Central memory CD8-positive, alpha-beta T cell (primary cell): ENCODE measurements around the gene RTF2.

Experiments used
- ATAC-seq: fragments of 150-1000 bp; cut with Tn5 transposase; replicated peaks from 2 replicates; pipeline ENCODE4 v1.10.0; 2022; ENCODE audit warnings: mild to moderate bottlenecking, moderate FRiP score, moderate number of reproducible peaks; ENCODE audit not compliant: poor library complexity, severe bottlenecking; ENCODE audit errors: extremely low read depth
- DNase-seq, 2 donors: peaks; one replicate each; pipeline ENCODE4 v3.0.0; 2021; ENCODE audit warnings: low spot score in 2 of 2
- H3K27ac Mint-ChIP-seq: one replicate; pipeline ENCODE4 v1.8.0; 2022; ENCODE audit warnings: low read depth, mild to moderate bottlenecking, moderate library complexity, mixed read lengths
- H3K27me3 Mint-ChIP-seq: one replicate; pipeline ENCODE4 v1.8.0; 2022; ENCODE audit warnings: mixed read lengths
- H3K36me3 Mint-ChIP-seq: one replicate; pipeline ENCODE4 v1.8.0; 2022; ENCODE audit warnings: mild to moderate bottlenecking, moderate library complexity, mixed read lengths; ENCODE audit not compliant: insufficient read depth
- H3K4me1 Mint-ChIP-seq: one replicate; pipeline ENCODE4 v1.8.0; 2022; ENCODE audit warnings: mixed read lengths
- H3K4me3 Mint-ChIP-seq: one replicate; pipeline ENCODE4 v1.8.0; 2022; ENCODE audit warnings: mild to moderate bottlenecking, moderate library complexity, mixed read lengths
- H3K9me3 Mint-ChIP-seq: one replicate; pipeline ENCODE4 v1.8.0; 2022; ENCODE audit warnings: mixed read lengths

Gene RTF2

DNA sequence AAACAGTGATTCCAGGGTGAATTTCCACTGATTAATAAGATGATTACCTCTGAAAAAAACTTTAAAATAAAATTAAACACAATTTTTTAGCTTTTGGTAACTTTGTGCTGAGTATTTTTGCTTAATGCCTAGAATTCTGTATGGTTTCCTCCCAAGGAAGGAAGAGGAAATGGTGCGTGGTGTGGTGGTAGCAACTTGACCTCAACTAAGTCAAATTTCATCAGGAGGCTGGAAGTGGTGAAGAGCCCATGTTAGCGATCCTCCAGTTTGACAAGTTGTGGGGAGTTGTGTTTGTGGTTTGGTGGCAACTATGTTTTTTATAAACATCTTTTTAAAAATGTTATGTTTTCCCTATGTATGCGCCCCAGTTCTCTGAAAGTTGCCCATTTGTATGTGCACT lies 5.0 kb upstream of the RTF2 start:
- DNase-seq (no peak), ATAC-seq (no peak)
- Mint-ChIP-seq H3K27me3 (no peaks in the 10 kb centered on the region), H3K9me3 (no peaks in the 10 kb centered on the region), H3K27ac (peak overlapping the region; percentile 66), H3K36me3 (peaks cover 7% of the 10 kb centered on the region), H3K4me3 (peak overlapping the region; percentile 45), H3K4me1 (peaks cover 31% of the 10 kb centered on the region)

DNA sequence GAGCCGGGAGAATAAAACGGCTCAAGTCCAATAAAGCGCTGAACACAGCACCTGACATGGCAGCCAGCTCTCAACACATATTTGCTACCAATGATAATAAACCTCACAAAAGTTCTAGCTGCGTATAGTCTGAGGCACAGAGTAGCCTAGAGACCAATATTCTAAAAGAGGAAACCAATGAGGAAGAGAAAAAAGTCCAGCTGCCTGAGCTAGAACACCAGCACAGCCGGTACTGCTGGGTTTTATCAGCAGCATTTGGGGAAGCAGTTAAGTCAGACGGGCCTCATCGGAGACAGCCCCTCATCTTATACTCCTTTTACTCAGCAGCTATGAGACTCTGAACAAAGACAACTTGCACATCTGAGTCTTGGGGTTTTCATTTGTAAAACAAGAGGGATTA lies 2.4 kb upstream of the RTF2 start:
- DNase-seq (no peak), ATAC-seq (no peak)
- no peak overlapping the region for H3K4me3 Mint-ChIP-seq
- peaks cover 44% of the 10 kb centered on the region for H3K4me1 Mint-ChIP-seq
- peaks cover 12% of the 10 kb centered on the region for H3K36me3 Mint-ChIP-seq
- H3K27ac Mint-ChIP-seq, result no peak overlapping the region
- no peaks in the 10 kb centered on the region for H3K9me3 Mint-ChIP-seq
- no peaks in the 10 kb centered on the region for H3K27me3 Mint-ChIP-seq

DNA sequence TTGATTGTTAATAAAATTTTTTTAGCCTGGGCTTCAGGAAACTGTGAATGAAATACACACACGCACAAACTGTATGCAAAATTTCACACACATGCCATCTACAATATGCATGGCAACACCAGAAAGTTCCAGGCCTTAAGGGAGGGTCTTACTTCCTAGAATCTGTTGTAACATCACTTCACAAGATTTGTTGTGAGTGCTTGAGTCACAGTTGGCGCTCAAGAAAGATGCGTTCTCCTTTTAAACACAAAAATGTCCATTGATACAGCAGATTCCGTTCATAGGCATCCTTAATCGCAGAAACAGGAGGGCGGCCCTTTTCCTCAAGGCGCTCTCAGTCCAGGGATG lies 485 bp upstream of the RTF2 start:
- H3K4me3 Mint-ChIP-seq, result peak overlapping the region; percentile 98
- peaks cover 42% of the 10 kb centered on the region for H3K4me1 Mint-ChIP-seq
- no peaks in the 10 kb centered on the region for H3K27me3 Mint-ChIP-seq

DNA sequence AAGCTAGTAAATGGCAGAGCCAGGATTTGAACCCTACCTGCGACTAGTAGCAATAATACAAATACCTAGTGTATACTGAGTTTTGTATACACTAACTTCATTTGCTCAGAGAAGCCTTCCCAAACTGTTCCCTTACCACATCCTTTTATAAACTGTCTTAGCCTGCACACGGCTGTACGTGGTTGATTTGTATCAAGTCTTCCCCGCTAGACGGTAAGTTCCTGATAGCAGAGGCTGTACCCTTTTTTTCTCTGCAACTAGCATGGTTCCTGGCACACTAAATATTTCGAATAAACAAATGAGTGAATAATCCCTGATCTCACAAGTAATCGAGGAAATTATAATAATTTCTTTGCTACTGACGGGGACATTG lies 636 bp downstream of the RTF2 start:
- peak; percentile 44 for ATAC-seq
- peak overlapping the region; percentile 98 for H3K4me3 Mint-ChIP-seq
- no peak for DNase-seq
- H3K9me3 Mint-ChIP-seq, result no peaks in the 10 kb centered on the region
- peak overlapping the region; percentile 98 for H3K27ac Mint-ChIP-seq
- no peaks in the 10 kb centered on the region for H3K27me3 Mint-ChIP-seq
- H3K4me1 Mint-ChIP-seq, result peaks cover 31% of the 10 kb centered on the region
- H3K36me3 Mint-ChIP-seq, result peaks cover 24% of the 10 kb centered on the region

More for the DNA sequence above, 485 bp upstream of the RTF2 start:
- no peak for ATAC-seq
- DNase-seq, result no peak
- Mint-ChIP-seq H3K9me3 (no peaks in the 10 kb centered on the region), H3K27ac (peak overlapping the region; percentile 98), H3K36me3 (peaks cover 14% of the 10 kb centered on the region)

DNA sequence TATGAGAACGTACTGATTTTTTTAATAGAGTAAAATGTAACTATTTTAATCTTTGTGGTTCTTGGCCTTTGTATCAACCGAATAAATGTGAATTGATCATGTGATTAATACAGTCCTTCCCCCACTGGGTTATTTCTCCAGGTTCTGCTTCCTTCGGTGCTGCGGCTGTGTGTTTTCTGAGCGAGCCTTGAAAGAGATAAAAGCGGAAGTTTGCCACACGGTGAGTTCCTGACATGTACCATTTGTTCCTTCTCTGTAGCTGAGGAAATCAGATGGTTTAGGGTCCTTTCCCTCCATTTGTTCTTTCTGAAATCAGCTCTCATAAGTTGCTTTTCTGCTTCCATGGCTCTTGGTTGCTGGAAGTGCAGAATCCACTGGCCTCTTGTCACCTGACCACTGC lies 15.5 kb downstream of the RTF2 start:
- H3K4me3 Mint-ChIP-seq, result no peak overlapping the region
- no peak overlapping the region for H3K27ac Mint-ChIP-seq
- peaks cover 57% of the 10 kb centered on the region for H3K36me3 Mint-ChIP-seq

DNA sequence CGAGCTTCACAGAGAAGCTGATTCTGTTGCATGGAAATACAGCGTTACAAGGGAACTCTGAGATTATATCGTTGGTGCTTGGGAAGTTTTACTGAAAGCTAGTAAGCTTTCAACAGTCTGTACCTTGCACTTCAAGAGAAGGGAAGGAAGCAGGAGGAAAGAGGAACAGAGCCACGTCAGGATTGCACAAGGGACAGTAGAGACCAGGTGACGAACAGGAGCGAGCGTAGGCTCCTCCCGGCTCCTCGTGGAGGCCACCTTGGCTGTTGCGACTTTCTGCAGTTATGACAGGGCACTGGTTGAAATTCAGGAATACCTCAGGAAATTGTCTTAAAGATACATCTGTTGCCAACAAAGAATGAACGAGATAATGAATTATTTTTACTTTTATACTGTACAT lies 18.8 kb downstream of the RTF2 start:
- no peak for DNase-seq
- peaks cover 62% of the 10 kb centered on the region for H3K36me3 Mint-ChIP-seq
- peaks cover 45% of the 10 kb centered on the region for H3K4me1 Mint-ChIP-seq
- no peak for ATAC-seq
- H3K27ac Mint-ChIP-seq, result peak overlapping the region; percentile 12
- H3K4me3 Mint-ChIP-seq, result no peak overlapping the region
- H3K27me3 Mint-ChIP-seq, result no peaks in the 10 kb centered on the region
- no peaks in the 10 kb centered on the region for H3K9me3 Mint-ChIP-seq

More for the DNA sequence above, 15.5 kb downstream of the RTF2 start:
- ATAC-seq, result no peak
- DNase-seq, result no peak
- H3K4me1 Mint-ChIP-seq, result peaks cover 53% of the 10 kb centered on the region
- H3K9me3 Mint-ChIP-seq, result no peaks in the 10 kb centered on the region
- H3K27me3 Mint-ChIP-seq, result no peaks in the 10 kb centered on the region

DNA sequence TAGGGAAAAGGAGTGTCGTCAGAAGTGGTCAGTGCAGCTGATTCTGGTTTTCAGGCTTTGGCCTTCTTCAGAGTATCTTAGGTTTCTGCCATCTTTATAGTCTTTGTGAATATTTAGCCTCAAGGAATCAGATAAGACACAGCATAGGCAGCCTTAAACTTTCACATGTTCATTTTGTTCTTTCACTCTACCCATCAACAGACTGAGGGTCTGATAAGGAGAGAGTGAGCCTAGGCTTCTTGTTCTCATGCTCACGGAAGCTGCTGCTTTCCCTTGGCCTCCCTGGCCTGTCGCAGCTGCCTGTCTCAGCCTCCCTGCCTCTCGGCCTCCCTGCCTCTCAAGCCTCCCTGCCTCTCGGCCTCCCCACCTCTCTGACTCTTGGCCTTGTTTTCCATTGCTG lies 20.1 kb downstream of the RTF2 start:
- Mint-ChIP-seq H3K27ac (no peak overlapping the region), H3K36me3 (peaks cover 60% of the 10 kb centered on the region), H3K4me3 (no peak overlapping the region), H3K9me3 (no peaks in the 10 kb centered on the region), H3K4me1 (peaks cover 45% of the 10 kb centered on the region), H3K27me3 (no peaks in the 10 kb centered on the region)
- ATAC-seq (no peak), DNase-seq (no peak)

DNA sequence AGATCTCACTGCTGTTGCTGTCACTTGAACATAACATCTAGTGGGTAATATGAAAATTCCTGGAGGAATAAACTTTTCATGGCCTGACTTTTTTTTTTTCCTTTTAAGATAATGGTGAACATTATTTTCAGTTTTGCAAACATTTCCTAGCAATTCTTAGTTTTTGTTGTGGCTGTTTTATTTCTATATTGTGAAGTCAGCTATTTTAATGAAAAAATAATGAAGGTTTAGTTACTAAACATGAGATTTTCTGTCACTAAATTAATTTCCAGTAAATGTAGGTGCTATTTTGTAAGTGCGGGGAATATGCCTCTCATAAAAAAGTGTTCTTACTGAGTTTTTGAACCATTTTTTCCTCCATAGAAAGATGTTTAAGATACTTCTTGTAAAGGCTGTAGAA lies 32.7 kb downstream of the RTF2 start:
- Mint-ChIP-seq H3K9me3 (no peaks in the 10 kb centered on the region), H3K4me1 (peaks cover 5% of the 10 kb centered on the region), H3K27ac (no peak overlapping the region), H3K4me3 (no peak overlapping the region), H3K36me3 (peaks cover 21% of the 10 kb centered on the region), H3K27me3 (no peaks in the 10 kb centered on the region)
- ATAC-seq (no peak), DNase-seq (no peak)

DNA sequence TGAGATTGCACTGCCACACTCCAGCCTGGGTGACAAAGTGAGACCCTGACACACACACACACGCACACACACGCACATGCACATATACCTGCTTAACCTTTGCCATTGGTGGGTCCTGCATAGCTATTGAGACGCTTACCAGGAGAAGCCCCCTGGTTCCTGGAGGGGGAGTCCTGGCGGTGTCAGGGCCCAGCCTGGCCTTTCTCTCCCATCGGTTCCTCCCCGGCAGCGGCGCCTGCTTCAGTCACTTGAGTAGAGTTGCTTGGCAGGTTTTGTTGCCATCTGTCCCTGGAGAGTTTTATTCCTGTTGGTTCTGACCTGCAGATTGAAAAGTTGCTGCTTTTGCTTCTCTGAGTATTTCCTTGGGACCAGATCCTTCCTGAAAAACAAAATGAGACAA lies 35.5 kb downstream of the RTF2 start:
- no peak overlapping the region for H3K4me3 Mint-ChIP-seq
- DNase-seq (no peak), ATAC-seq (no peak)
- peaks cover 20% of the 10 kb centered on the region for H3K36me3 Mint-ChIP-seq
- no peaks in the 10 kb centered on the region for H3K27me3 Mint-ChIP-seq
- peaks cover 5% of the 10 kb centered on the region for H3K4me1 Mint-ChIP-seq
- no peaks in the 10 kb centered on the region for H3K9me3 Mint-ChIP-seq
- no peak overlapping the region for H3K27ac Mint-ChIP-seq

DNA sequence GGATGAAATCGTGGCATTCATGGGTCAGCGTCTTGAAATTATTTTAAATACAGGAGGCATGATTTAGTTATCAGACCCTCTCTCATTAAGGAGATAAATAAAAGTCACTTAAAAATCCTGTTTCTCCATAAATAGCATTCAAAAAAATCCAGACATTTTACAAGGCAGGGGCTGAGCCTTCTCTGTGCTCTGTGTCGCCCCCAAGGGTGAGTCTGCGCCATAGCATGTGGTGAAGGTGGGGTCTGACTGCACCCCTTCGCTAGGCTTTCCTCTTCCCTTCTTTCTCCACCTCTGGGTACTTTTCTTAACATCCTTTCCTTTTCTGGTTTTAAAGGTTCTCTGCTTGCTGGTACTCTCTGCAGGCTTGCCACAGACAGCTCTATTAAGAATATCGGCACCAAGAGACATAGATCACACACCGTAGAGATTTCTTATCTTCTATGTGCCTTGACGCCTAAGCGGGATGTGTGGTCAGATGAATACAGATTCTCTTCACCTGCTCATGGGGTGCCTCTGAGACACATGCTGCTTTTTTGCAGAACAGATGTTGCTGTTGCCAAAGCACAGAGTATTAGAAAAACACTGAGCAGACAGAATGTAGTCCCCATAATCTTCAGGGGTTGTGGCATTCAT lies 36.1 kb downstream of the RTF2 start:
- H3K4me1 Mint-ChIP-seq, result peaks cover 5% of the 10 kb centered on the region
- ATAC-seq, result no peak
- no peaks in the 10 kb centered on the region for H3K27me3 Mint-ChIP-seq
- H3K27ac Mint-ChIP-seq, result no peak overlapping the region
- no peak for DNase-seq
- no peaks in the 10 kb centered on the region for H3K9me3 Mint-ChIP-seq
- H3K36me3 Mint-ChIP-seq, result peaks cover 20% of the 10 kb centered on the region
- H3K4me3 Mint-ChIP-seq, result no peak overlapping the region

DNA sequence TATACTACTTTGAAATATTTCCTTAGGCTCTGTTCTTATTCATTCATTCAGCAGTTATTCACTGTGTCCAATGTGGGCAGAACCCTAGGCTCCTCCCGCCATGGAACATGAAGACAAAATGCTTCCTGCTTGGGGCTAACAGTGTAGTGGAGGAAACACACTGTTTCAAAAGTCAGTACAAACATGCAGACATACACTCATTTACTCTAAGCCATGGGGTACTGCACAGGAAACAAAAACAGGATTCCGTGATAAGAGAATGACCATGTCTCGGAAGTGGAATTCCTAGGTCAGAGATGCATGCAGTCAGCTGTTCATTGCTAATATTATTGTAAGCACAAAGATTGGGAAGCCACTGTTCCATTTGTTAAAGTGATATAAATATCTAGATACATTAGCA lies 37.7 kb downstream of the RTF2 start:
- H3K27ac Mint-ChIP-seq, result no peak overlapping the region
- peaks cover 5% of the 10 kb centered on the region for H3K4me1 Mint-ChIP-seq
- H3K27me3 Mint-ChIP-seq, result no peaks in the 10 kb centered on the region
- H3K4me3 Mint-ChIP-seq, result no peak overlapping the region
- no peaks in the 10 kb centered on the region for H3K9me3 Mint-ChIP-seq
- peaks cover 9% of the 10 kb centered on the region for H3K36me3 Mint-ChIP-seq
- ATAC-seq (no peak), DNase-seq (no peak)

DNA sequence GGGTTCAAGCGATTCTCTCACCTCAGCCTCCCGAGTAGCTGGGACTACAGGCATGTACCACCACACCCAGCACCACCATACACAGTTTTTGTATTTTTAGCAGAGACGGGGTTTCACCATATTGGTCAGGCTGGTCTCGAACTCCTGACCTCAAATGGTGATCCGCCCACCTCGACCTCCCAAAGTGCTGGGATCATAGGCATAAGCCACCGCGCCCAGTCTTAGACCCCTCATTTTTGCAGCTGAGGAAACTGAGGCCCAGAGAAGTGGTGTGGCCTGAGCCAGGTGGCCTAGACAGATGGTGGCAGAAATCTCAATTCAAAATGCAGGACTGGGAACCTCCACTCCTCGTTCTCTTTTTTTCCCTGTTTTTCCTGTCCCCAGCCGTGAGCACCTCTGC lies 43.5 kb downstream of the RTF2 start:
- H3K27me3 Mint-ChIP-seq, result no peaks in the 10 kb centered on the region
- DNase-seq, result no peak
- ATAC-seq, result no peak
- H3K27ac Mint-ChIP-seq, result no peak overlapping the region
- no peaks in the 10 kb centered on the region for H3K9me3 Mint-ChIP-seq
- H3K36me3 Mint-ChIP-seq, result peaks cover 33% of the 10 kb centered on the region
- H3K4me3 Mint-ChIP-seq, result no peak overlapping the region
- H3K4me1 Mint-ChIP-seq, result no peaks in the 10 kb centered on the region

DNA sequence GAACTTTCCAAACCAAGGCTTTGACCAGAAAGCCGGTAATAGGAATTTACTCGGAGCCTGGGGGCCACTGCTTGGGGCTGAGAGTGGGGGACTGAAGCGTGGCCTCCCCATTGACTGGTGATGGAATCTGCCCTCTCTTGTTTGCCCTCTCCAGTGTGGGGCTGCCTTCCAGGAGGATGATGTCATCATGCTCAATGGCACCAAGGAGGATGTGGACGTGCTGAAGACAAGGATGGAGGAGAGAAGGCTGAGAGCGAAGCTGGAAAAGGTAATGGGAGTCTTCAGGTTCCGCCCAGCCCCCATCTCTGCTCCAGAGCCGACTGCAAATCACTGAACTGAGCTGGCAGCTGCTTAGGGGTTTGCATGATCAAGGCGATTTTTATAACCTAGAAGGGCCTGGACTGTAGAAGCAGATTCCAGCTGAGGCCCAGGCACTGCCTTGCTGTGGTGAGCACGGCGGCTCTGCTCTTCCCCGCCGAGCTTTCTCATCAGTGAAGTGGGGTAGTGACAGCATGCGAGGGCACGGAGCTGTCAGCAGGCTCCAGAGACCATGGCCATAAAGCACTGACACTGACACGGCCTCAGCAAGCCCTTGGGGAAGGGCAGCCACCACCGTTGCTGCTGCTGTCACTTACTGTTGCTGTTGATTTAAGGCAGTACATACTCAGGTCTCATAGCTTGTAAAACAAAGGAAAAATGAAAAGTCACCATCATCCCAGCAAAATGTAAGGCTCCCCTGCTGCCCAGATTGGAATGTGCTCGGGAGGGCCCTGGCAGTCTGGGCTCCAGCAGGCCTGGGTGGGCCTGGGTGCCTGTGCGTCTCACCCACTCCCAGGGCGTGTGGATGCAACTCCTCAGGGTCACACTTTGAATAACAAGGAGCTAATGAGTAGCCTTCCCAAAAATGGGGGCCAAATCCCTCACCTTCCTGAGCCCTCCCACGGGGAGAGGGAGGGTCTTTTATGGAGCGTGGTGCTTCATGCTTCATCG lies 45.0 kb downstream of the RTF2 start:
- Mint-ChIP-seq H3K9me3 (no peaks in the 10 kb centered on the region), H3K27ac (no peak overlapping the region), H3K4me3 (no peak overlapping the region), H3K27me3 (no peaks in the 10 kb centered on the region), H3K36me3 (peaks cover 44% of the 10 kb centered on the region), H3K4me1 (no peaks in the 10 kb centered on the region)
- DNase-seq (no peak), ATAC-seq (no peak)
